DMS53 treated with DMSO at 0.1 percent for 48 hours (cell line): ENCODE data around the gene CAMTA1.

Experiments used
- DNase-seq: peaks from one replicate; lab custom pipeline; 2025; ENCODE audit not compliant: unreplicated experiment; lab: John Stamatoyannopoulos, UW

The CAMTA1 gene

DNA sequence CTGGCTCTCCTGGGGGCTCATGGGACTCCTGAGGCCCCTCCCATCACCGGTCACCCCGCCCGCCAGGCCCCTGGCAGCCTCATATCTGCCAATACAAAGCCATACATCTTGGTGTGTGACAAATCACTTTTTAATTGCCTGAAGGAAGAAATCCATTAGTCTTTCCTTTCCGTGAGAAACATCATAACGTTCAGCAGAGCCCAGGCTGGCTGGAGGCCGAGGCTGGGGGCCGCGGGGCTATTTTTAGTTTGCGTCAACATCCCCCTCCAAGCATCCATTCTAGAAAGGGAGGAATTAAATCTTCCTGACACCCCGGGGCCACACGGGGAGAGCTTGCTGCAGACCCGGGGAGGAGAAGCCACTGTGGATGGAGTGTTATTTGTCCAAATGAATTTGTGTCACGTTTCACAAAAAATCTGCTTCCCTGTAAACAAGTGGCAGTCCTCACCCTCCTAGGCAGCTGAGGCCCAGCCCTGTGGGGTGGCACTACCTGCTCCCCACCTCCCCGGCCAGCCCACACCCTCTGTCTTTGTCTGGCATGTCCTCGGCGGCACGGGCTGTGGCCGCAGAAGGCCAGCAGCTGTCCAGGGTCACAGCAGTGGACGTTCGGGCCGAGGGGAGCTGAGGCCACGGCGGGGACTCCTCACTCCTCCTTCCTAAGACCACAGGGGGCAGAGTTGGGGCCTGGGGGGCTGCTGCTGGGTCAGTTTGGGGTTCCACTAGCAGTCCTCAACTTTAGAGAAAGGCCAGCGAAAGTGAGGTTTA, 749.0 kb downstream of the CAMTA1 start:
- DNase-seq = no peak

DNA sequence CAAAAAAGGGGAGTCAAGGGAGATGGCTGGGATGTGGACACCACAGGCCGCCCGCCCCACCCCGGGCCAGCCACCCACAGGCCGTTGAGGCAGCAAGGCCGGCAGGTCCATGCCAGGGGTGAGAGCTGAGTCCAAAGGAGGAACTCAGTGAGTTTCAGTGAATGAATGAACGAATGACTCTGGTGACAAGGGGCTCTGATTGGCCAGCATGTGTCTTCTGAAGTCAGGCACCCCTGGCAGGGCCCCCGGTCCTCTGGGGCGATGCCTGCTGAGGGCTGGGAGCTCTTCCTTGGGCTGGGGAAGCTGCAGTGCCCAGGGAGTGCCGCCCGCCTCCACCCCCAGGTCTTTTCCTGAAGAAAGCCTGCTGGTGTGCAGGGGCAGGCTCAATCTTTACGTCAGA, 749.8 kb downstream of the CAMTA1 start:
- DNase-seq = no peak

DNA sequence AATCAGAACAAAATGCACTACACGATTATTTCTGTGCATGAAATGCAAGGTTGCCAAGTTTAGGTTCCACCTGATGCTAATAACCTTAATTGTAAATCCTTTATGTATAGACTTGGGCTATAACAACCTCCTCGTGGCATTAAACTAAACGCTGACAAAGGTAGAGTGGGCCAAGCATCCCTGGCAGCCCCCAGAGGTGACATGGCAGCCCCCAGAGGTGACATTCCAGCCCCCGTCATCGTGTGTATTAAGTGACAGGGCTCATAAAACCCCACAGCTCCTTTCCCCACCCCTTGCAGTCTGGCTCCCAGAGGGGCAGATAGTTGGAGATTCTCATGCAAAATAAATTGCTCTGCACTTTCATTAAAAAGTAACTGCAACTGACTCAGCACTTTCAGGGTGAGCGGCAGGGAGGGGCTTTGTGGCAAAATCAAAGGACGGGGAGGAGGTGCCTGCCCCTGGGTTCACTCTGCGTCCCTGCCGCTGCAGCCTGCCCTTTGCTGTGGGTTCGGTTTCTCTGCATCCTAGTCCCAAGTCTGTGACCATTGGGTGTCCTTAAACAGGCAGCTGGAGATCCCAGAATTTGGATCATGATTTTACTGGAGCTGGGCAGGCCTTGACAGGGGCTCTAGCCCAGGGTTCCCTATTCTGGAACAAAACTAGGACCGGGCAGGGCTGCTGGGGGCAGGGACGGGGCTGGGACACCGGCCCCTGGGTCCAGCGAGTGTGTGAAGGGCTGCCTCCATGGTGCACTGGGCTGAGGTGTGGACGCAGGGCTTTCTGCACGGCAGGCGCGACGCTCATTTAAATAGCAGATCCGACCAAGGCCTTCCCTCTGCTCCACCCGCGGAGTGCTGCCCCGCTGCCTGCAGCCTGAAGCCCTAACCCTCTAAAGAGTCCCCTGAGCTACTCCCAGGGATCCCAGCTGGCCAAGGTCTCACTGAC, 751.0 kb downstream of the CAMTA1 start:
- no peak for DNase-seq

DNA sequence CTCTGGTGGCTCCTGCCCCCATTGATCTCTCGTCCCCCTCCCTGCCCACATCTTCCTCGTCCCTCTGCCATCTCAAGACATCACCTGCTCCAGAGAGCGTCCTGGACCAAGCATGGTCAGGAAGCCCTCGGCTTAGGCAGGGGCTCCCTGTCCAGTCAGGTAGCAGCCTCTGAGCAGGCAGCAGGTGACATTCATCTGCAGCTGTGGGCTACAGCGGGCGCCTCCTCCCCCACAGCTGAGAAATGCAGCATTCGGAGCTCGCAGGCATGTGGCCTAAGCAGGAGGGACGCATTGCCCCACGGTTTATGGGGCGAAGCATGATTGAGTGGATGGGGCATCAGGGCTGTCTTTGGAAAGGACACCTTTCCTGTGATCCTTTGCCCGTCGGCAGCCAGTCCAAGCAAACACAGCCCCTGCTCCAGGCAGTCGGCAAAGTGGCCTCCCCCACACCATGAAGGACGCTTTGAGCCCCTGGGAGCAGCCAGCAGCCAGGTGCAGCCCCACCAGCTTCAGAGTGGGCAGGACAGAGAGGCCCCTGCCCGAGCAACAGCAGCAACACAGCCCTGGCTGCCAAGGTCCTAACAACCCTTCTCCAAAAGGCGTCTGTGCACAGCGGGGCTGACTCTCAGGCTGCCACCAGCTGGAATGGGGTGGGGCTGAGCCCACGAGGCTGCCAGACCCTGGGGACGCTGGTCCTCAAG, 751.8 kb downstream of the CAMTA1 start:
- DNase-seq = no peak

DNA sequence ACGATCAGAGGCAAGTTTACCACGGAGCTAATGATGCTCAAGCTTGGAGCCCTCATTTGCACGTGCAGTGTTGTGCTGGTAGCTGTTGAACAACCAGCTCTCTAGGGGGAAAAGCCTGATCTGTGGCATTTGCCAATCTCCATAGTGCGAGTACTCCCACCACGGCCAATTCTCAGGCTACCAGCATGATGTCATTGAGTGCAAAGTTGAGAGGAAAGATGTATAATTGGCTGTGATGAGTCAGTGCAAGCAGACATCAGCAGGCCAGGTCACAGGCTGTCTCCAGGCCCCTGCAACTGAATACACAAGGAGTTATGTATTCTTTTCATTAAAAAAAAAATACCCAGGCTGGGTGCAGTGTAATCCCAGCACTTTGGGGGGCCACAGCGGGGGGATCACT, 752.8 kb downstream of the CAMTA1 start:
- DNase-seq = peak; percentile 13

DNA sequence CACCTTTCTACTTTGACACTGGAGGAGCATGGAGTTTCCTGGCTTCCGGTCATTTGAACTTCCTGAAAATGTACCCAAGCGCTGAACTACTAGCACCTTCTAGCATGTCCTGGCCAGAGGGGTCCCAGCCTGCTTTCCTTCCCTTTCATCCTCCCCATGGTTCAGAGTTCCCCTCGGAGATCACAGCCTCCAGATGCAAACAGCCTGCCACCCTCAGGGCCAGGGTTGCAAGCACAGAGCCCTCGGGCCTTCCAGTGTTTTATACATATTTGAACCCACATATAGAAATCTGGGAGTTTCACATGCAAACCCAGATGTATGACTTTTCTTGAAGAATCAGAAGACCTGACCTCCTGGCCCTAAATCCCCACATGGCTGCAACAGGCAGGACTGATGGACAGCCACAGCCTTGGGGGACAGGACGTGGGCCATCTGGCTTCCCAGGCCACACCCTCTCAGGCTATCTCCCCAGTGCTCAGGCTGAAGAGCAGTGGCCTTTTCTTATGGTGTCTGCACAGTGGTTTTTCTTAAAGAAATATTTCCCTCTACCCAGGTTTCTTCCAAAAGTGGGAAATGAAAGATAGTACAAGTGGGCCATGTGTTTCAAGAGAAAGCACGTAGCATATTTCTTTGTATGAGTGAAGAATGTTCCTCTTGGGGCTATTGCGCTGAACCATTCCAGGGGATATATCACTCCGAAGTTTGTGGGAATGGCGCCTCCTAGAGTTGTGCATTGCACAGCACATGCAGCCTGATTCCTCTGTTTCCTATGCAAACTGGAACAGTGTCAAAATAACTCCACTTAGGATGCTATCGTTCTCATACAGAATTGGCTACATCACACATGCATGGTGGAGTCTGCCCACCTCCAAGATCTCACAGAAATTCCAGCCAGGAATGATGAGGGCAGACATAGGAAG, 753.9 kb downstream of the CAMTA1 start:
- no peak for DNase-seq

DNA sequence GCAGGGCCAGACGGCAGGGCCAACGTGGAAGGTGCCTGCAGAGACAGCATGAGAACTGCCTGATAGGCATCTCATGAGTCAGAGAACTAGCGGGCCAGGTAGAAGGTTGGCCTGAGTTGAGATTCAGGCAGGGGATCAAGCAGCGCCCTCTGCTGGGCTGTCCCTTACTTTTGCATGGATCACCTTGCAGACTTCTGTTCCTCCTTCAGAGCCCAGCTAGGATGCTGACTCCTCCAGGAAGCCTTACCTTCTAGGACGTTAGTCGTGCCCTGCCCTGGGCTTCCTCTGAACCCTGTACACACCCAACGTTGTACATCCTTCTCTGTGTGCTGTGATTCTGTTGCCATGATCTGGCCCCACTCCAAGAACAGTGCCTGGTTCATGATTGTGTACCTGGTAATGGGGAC, 754.5 kb downstream of the CAMTA1 start:
- peak; percentile 61 for DNase-seq

DNA sequence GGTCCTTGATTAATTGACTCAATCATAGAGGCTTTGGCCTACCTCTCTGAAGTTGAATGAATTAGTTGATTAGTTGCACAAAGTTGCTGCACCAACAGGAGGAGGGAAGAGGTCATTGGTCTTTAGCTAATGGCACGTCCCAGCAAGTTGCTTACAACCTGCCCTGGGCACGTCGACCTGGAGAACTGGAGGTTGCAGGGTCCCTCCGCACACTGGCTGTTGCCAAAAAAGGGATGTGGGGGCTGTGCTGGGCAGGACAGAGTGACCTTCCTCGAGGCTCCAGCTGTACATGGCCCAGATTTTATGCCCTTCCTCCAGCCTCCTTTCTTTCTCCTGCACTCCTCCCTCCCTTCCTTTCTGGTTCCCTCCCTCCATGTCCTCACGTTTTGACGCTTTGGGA, 755.6 kb downstream of the CAMTA1 start:
- no peak for DNase-seq

DNA sequence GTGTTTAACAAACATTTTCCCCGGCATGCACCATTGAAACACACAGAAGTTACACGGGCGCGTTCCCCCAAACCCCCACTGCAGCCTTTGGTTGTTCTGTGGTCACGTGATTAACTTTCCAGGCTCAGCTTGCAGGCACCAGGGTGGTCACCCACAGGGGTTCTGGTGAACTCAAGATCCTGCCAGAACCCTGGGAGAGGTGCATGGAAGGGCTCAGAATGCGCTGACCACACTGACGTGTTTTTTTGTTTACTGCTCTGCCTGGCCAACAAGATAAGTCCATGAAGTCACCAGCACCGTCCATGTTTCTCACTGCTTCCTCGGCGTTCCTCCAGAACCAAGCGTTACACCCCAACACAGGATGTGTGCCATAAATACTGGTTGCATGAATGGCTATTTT, 756.4 kb downstream of the CAMTA1 start:
- no peak for DNase-seq

DNA sequence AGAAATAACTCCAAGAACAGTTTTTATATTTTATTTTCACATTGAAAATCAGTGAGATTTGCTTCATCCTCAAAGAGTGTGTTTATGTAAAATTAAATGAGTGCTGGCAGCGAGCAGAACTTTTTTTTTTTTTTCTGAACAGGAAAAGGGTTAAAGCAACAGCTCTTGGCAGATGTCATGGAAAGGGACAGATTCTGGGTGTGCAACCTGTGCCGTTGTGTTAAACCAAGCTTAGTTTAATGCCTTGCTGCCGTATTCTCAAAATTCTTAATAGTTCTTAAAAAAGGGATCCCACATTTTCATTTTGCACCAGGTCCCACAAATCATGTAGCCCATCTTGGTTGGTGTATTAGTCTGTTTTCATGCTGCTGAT, 758.5 kb downstream of the CAMTA1 start:
- DNase-seq = no peak

DNA sequence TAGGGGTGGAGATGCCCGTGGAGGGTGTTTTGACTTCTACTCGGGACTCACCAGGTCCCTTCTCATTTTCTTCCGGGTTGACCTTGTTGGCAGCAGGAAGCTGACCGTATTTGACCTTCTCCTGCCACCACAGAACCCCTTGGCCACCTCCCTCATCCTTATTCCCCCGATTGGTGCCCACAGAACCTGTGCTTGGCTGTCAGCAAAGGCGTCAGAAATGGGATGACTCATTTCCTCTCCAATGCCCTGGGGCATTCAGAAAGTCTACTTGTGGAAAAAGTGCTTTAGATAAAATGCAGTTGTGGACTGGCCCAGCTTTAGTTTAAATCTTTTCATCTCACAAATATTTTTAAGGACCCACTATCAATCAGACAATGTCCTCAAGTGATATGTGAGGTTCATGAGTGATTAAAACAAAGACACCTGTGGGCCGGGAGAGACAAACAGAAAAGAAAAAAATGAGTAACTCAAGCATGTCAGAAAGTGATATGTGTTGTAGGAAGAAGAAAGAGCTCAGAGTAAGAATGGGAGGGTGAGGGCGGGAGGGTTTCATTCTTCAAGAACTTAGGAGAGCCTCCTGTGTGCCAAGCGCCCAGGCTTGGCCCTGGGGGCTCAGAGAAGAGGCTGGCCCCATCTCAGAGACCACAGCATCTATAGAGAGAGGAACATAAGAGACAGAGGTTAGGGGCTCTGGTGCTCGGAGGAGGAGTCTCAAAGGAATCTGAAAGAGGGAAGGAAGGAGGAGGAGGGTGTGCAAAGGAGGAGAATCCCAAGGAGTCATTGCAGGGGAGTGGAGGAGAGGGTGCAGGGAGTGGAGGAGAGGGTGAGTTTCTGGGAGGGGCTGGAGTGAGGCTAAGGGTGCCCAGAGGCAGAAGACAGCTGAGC, 764.3 kb downstream of the CAMTA1 start:
- peak; percentile 84 for DNase-seq

DNA sequence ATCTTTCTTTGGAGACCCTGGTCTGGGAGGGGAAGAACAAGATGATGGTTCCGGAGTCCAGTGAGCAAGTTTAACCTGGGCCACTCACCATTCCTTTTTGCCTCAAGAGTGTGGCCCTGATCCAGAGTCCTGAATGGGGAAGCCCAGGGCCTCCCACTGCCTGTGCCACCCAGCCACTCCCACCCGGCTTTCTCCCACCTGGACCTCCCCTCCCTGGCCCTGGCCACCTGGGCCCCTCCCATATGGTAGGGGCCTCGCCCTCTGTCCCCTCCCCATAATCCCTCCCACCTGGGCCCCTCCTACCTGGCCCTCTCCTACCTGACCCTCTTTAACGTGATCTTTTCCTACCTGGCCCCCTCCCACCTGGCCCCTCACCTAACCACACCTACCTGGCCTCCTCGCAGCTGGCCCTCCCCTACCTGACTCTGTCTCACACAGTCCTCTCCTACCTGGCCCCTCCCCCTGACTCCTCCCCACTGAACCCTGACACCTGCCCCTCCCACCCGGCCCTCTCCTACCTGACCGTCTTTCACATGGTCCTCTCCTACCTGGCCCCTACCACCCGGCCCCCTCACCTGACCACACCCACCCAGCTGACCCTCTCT, 765.1 kb downstream of the CAMTA1 start:
- no peak for DNase-seq

DNA sequence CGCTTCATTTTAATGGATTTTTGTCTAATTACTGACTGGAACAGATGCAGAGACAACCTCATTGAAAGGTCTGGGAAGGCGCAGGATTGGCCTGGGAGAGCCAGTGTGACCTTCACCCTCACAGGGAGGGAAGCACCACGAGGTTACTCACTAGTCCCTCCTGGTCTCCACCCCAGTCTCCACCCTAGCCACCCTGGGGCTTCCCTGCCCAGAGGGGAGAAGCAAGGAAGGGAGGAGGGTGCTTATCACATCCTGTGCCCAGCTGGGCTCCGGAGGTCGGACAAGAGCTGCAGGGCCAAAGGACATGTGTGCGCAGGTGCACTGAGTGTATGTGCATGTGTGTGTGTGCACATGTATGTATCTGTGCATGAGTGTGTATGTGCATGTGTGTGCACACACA, 765.7 kb downstream of the CAMTA1 start:
- DNase-seq = no peak

DNA sequence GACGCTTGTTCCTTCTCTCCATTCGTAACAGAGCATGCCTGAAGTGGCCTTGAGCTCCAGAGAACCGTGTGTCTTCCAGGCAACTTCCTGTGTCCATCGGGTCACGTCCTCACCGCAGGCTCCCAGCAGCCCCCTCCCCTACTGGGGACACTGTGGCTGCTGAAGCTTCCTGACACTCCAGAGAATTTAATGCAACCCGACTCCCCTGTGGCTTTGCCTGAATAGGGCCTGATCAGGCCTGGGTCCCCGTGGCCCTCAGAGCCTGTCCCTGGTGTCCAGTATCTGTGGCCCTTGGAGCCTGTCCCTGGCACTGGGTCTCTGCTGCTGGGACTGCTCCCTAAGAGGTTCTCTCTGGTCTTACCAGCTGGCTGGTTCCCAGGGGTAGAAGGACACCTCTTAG, 766.2 kb downstream of the CAMTA1 start:
- no peak for DNase-seq

DNA sequence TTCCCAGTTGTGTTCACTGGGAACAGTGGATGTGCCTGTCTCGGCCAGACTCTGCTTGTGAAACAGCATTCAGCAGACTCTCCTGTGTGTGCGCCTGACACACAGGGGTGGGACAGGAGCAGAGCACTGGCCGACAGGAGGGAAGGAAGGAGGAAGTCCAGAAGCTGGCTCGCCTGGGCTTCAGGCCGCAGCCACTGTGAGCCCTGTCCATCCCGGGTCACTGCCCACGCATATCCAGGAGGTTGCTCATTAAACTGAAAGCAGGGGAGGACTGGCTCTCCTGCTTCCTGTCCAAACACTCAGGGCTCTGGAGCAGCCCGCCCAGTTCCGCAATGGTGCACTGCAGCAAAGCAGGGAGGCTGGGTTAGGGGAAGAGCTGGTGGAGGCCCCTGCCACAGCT, 767.1 kb downstream of the CAMTA1 start:
- peak; percentile 51 for DNase-seq

DNA sequence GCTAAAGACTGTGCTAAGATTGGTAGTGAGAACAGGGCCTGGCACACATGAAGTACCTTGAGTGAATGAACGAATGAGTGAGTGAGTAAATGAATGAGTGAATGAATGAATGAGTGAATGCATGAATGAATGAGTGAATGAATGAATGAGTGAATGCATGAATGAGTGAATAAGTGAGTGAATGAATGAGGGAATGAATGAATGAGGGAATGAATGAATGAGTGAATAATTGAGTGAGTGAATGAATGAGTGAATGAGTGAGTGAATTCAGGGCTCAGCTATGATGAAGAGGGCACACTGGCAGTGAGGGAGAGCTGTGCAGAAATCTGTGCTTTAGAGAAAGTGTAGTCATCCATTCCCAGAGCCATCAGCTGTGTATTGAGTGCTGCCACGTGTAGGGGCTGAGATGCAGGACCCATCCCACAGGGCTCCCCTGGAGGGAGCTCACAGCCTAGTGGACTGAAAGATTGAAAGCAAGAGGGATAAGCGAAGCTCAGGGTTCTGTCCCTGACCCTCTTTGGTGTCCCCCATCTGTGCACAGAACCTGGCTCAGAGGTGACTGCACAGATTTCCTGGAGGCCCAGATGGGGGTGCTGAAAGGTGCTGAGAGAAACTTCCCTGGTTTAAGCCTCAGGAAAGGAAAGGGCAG, 767.9 kb downstream of the CAMTA1 start:
- DNase-seq = no peak

DNA sequence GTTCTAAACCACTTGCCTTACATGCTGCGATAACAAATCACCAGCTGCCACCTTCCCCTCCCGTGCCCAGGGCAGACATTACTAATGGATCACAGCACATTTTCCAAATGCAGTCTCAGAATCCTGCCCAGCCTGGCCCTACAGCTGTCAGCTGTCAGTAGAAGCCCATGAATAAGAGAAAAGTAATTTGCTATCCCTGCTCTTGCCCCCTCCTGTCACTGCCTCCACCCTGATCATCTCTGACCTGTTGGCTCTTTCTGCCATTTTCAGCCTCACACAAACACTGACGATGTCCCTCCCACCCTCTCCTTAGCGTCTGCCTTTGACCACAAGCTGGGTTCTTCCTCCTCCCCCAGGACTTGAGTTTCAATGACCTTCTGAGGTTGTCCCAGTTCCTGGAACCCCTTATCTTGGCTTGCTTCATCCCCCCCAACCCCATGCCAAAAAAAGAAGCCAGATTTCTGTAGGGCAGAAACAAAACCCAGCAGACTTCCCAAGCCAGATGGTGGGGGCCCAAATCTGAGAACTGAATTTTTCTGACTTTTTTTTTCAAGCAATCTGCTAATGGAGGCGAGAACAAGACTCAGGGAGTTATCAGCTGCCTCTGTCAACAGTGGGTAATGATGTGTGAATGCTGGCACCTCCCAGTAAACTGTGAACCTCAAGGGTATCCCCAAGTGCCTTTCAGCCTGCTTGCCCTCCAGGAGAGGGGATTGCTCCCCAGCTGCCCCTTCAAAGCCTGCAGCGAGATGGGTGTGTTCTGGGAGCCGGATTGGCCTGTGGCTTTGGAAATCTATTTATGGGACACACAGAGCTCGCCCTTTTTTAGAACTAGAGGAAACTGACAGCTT, 769.4 kb downstream of the CAMTA1 start:
- DNase-seq = no peak
